Measurements from ENCODE around the gene DAG1.

DNA sequence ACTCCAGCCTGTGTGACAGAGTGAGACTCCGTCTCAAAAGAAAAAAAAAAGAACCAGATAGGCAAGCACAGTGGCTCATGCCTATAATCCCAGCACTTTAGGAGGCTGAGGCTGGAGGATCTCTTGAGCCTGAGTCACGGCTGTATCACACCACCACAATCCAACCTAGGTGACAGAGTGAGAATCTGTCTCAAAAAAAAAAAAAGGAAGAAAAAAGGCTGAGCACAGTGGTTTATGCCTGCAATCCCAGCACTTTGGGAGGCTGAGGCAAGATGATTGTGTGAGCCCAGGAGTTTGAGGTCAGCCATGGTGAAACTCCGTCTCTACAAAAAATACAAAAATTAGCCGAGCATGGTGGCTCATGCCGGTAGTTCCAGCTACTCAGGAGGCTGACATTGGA lies 35.3 kb upstream of the DAG1 start:
- TF ChIP-seq, protein P1, sequence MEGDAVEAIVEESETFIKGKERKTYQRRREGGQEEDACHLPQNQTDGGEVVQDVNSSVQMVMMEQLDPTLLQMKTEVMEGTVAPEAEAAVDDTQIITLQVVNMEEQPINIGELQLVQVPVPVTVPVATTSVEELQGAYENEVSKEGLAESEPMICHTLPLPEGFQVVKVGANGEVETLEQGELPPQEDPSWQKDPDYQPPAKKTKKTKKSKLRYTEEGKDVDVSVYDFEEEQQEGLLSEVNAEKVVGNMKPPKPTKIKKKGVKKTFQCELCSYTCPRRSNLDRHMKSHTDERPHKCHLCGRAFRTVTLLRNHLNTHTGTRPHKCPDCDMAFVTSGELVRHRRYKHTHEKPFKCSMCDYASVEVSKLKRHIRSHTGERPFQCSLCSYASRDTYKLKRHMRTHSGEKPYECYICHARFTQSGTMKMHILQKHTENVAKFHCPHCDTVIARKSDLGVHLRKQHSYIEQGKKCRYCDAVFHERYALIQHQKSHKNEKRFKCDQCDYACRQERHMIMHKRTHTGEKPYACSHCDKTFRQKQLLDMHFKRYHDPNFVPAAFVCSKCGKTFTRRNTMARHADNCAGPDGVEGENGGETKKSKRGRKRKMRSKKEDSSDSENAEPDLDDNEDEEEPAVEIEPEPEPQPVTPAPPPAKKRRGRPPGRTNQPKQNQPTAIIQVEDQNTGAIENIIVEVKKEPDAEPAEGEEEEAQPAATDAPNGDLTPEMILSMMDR (conservative IDR thresholded peaks at IDR 0.05; ENCODE audit: low read length) = no peak
- no peak for TF ChIP-seq EZH2phosphoT487 (IDR thresholded peaks at IDR 0.05; ENCODE audit: borderline replicate concordance, low read depth, low read length)

Measured in OCI-LY7 (cell line).